Uterus (tissue), 2 donors: Measurements from ENCODE around the gene C13orf46.

Source experiments
- POLR2A ChIP-seq, 2 donors: fragments of 450-650 bp; IDR thresholded peaks; one replicate each; pipeline ENCODE4 v1.6.1; 2016; ENCODE audit warnings: antibody characterized with exemption in 2 of 2, mild to moderate bottlenecking in 1 of 2, moderate library complexity in 1 of 2
- TF ChIP-seq, protein P1 (sequence below), 4 experiments: fragments of 200-600 bp in 2 of 4; fragments of 450-650 bp in 2 of 4; sonication (generic) in 2 of 4; IDR thresholded peaks; one replicate each; pipeline ENCODE4 v1.5.1; 2016 to 2019; ENCODE audit warnings: antibody characterized with exemption in 4 of 4, mild to moderate bottlenecking in 2 of 4, moderate library complexity in 1 of 4

DNA sequence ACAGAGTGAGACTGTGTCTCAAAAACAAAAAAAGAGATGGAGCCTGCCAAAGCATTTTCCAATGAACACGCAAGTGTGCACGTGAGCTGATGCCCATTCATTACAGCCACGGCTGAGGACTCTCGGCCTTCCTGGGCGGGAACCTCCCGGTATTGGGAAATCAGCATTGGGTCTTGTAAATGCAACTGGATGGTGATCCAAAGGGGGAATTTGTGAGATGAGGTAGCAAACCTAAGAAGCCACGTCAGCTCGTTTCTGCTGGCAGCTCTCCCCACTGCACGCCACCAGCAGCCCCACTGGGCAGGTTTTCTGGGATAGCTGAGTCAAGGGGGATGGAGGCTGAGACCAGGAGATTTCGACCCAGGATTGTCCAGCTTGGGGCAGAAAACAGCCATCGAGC, 11.5 kb downstream of the C13orf46 start:
- TF ChIP-seq, protein P1, sequence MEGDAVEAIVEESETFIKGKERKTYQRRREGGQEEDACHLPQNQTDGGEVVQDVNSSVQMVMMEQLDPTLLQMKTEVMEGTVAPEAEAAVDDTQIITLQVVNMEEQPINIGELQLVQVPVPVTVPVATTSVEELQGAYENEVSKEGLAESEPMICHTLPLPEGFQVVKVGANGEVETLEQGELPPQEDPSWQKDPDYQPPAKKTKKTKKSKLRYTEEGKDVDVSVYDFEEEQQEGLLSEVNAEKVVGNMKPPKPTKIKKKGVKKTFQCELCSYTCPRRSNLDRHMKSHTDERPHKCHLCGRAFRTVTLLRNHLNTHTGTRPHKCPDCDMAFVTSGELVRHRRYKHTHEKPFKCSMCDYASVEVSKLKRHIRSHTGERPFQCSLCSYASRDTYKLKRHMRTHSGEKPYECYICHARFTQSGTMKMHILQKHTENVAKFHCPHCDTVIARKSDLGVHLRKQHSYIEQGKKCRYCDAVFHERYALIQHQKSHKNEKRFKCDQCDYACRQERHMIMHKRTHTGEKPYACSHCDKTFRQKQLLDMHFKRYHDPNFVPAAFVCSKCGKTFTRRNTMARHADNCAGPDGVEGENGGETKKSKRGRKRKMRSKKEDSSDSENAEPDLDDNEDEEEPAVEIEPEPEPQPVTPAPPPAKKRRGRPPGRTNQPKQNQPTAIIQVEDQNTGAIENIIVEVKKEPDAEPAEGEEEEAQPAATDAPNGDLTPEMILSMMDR (IDR thresholded peaks at IDR 0.05) = no peak
- TF ChIP-seq POLR2A (IDR thresholded peaks at IDR 0.05) = no peak
